HG03103 (cell line): ENCODE measurements around the gene AMIGO1.
A peak's percentile ranks its signal among the peaks of the same experiment; 100 is the strongest.
"Not testable (repeated sequence)": the region's sequence is repeated elsewhere in the genome, so short reads cannot be mapped to it uniquely, and the experiment has no call there.

Experiments used
- ATAC-seq: cut with Tn5 transposase; IDR thresholded peaks from one replicate; pipeline ENCODE4 v1.9.1; 2021; ENCODE audit warnings: low read depth; ENCODE audit not compliant: unreplicated experiment

Gene AMIGO1

GRCh38 chr1:109484519-109484975, 25.0 kb downstream of the AMIGO1 start:
- ATAC-seq: no peak

GRCh38 chr1:109483672-109484518, 25.6 kb downstream of the AMIGO1 start, which contains the start of gene ATXN7L2:
Gene ATXN7L2, plus strand, starts transcription at chr1:109483905. Its CDS starts 49 bp downstream, at chr1:109483954.
- ATAC-seq: peak; percentile 60

- peak; percentile 22 for ATAC-seq
Observed at GRCh38 chr1:109482791-109483671, 26.5 kb downstream of the AMIGO1 start.

GRCh38 chr1:109482242-109482641, 27.3 kb downstream of the AMIGO1 start:
- no peak for ATAC-seq

GRCh38 chr1:109481646-109482045, 27.9 kb downstream of the AMIGO1 start:
- no peak for ATAC-seq

- ATAC-seq: no peak
Observed at GRCh38 chr1:109479901-109480300, 29.6 kb downstream of the AMIGO1 start.

GRCh38 chr1:109479311-109479710, 30.2 kb downstream of the AMIGO1 start:
- ATAC-seq: no peak

GRCh38 chr1:109478806-109479205, 30.7 kb downstream of the AMIGO1 start:
- no peak for ATAC-seq

GRCh38 chr1:109477821-109478220, 31.7 kb downstream of the AMIGO1 start:
- no peak for ATAC-seq

GRCh38 chr1:109476825-109477224, 32.7 kb downstream of the AMIGO1 start:
- no peak for ATAC-seq

GRCh38 chr1:109475261-109475660, 34.3 kb downstream of the AMIGO1 start:
- no peak for ATAC-seq

GRCh38 chr1:109474697-109475096, 34.8 kb downstream of the AMIGO1 start:
- no peak for ATAC-seq

- ATAC-seq: not testable (repeated sequence)
Observed at GRCh38 chr1:109473284-109474057, 36.1 kb downstream of the AMIGO1 start.

GRCh38 chr1:109472779-109473178, 36.7 kb downstream of the AMIGO1 start:
- no peak for ATAC-seq

GRCh38 chr1:109470245-109470644, 39.3 kb downstream of the AMIGO1 start:
- ATAC-seq: no peak

- ATAC-seq: no peak
Observed at GRCh38 chr1:109468903-109469302, 40.6 kb downstream of the AMIGO1 start.

- ATAC-seq: no peak
Observed at GRCh38 chr1:109468061-109468460, 41.5 kb downstream of the AMIGO1 start.

- ATAC-seq: no peak
Observed at GRCh38 chr1:109467301-109467777, 42.2 kb downstream of the AMIGO1 start.

GRCh38 chr1:109466452-109467300, 42.9 kb downstream of the AMIGO1 start, which contains the start of gene SYPL2:
Gene SYPL2, plus strand, starts transcription at chr1:109466546. Its CDS starts 298 bp downstream, at chr1:109466844.
- no peak for ATAC-seq
